HEK293T (cell line): Measurements from ENCODE around the gene ADAMTS9.

Experiments used
- BHLHE40 ChIP-seq: fragments of 450-650 bp; IDR thresholded peaks from 2 replicates; pipeline ENCODE4 v1.6.1; 2016; ENCODE audit warnings: mild to moderate bottlenecking, moderate library complexity, borderline replicate concordance
- CTBP1 ChIP-seq: fragments of 450-650 bp; IDR thresholded peaks from 2 replicates; pipeline ENCODE4 v1.6.1; 2016; ENCODE audit warnings: borderline replicate concordance
- FOXM1 ChIP-seq: fragments of 450-650 bp; IDR thresholded peaks from 2 replicates; pipeline ENCODE4 v1.6.1; 2017; ENCODE audit warnings: mild to moderate bottlenecking, borderline replicate concordance
- HDGF ChIP-seq: fragments of 450-650 bp; IDR thresholded peaks from 2 replicates; pipeline ENCODE4 v1.6.1; 2017; ENCODE audit warnings: antibody characterized with exemption, borderline replicate concordance
- NFRKB ChIP-seq: fragments of 450-650 bp; IDR thresholded peaks from 2 replicates; pipeline ENCODE4 v1.6.1; 2016; ENCODE audit warnings: mild to moderate bottlenecking, moderate library complexity
- PKNOX1 ChIP-seq: fragments of 450-650 bp; IDR thresholded peaks from 2 replicates; pipeline ENCODE4 v1.6.1; 2016
- SP1 ChIP-seq: fragments of 450-650 bp; IDR thresholded peaks from 2 replicates; pipeline ENCODE4 v1.6.1; 2017
- SUZ12 ChIP-seq: fragments of 450-650 bp; IDR thresholded peaks from 2 replicates; pipeline ENCODE4 v1.6.1; 2016; ENCODE audit warnings: mild to moderate bottlenecking
- ZNF384 ChIP-seq: fragments of 450-650 bp; IDR thresholded peaks from 2 replicates; pipeline ENCODE4 v1.6.1; 2016

- TF ChIP-seq SUZ12 = no peak
- no peak for TF ChIP-seq SP1
- TF ChIP-seq FOXM1 = no peak
- TF ChIP-seq ZNF384 = no peak
- no peak for TF ChIP-seq NFRKB
- no peak for TF ChIP-seq BHLHE40
- no peak for TF ChIP-seq PKNOX1
- no peak for TF ChIP-seq CTBP1
- no peak for TF ChIP-seq HDGF
These were observed 196.0 kb downstream of the ADAMTS9 start for GRCh38 chr3:64491843-64492242.
